Measurements from ENCODE around the gene EIF2B4. TPM values are rescaled to one million over a fixed set of nuclear protein-coding genes. Genes with fewer than 3 reads are reported as not detected.

The EIF2B4 gene
- total and polyA plus RNA-seq, 2 donors (not counting 1 experiment from before 2014, with no cell fraction given) = 28.6 to 29.8 TPM

DNA sequence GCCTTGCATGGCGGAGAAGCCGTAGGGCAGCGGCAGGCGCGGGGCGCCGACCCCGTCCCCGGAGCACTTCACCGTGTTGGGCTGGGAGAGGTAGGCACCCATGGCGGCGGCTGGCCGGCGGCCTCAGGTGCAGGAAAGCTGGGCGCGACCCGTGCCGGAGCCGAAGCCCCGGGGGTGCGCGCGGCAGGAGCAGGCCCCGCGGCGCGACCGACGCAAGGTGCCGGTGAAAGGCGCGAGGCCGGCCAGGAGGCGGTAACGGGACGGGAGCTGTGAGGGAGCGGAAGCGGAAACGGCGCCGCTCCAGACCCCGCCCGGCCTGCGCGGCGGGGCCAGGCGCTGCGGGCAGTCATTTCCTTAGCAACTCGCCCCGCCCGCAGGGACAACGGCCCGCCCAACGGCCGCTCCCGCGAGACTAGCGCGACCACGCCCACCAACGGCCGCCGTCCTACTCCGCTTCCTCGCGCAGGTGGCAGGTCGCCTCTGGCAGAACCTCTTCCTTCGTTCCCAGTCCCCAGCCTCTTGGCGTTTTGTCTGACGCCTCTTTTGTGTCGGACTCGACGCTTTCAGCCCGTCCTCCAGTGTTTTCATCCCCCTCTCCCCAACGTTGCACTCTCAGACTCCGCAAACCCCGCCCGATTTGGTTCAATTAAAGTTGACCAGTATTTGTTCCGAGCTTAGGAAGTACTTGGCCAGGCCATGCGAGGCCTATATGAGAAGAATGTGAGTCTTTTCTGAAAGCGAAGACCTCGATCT is 39.4 kb upstream of the EIF2B4 start, which contains the start of gene PPM1G:
Gene PPM1G, minus strand, starts transcription at position 271 of the 753 bp plus-strand sequence. Its CDS starts 169 bp downstream, at position 102.
- Histone ChIP-seq H3K36me3 (ENCODE audit: control insufficient read depth, insufficient read depth, low read length) (no peaks in the 10 kb centered on the region), H3K4me2 (ENCODE audit: extremely low read depth, insufficient read depth, low read length) (peak within 1 kb of the TSS; percentile 92), H3K27ac (ENCODE audit: insufficient read depth, low read length) (peak within 1 kb of the TSS; percentile 83), H3K4me1 (ENCODE audit: control insufficient read depth, extremely low read depth, insufficient read depth, low read length) (no peaks in the 10 kb centered on the region), H2AFZ (ENCODE audit: low read length) (peak within 1 kb of the TSS; percentile 94), H3K4me3 (replicated peaks in 1 of 4; ENCODE audit: control extremely low read depth in 1 of 4, insufficient read depth in 1 of 4, low read depth in 3 of 4, low read length in 4 of 4) (peak within 1 kb of the TSS; percentile 85 to 95 (median 88)), H3K79me2 (ENCODE audit: control insufficient read depth, insufficient read depth, low read length) (peaks cover 42% of the 10 kb centered on the region), H3K27me3 (ENCODE audit: control insufficient read depth, insufficient read depth, low read length) (no peaks in the 10 kb centered on the region), H3K9me3 (ENCODE audit: control insufficient read depth, insufficient read depth, low read depth, low read length) (no peaks in the 10 kb centered on the region), H3K9ac (ENCODE audit: insufficient read depth, low read length) (peak within 1 kb of the TSS; percentile 85), H4K20me1 (ENCODE audit: control insufficient read depth, extremely low read depth, insufficient read depth, low read length) (no peaks in the 10 kb centered on the region)
- TF ChIP-seq CTCF (conservative IDR thresholded peaks at IDR 0.05 in 1 of 2, IDR thresholded peaks at IDR 0.05 in 1 of 2; ENCODE audit: low read depth in 1 of 2, low read length in 2 of 2) (no peak), EZH2 (IDR thresholded peaks at IDR 0.05; ENCODE audit: low read length, missing control alignments) (no peak)
- DNase-seq (ENCODE audit: low read depth in 2 of 2) = peak; percentile 88 to 89

DNA sequence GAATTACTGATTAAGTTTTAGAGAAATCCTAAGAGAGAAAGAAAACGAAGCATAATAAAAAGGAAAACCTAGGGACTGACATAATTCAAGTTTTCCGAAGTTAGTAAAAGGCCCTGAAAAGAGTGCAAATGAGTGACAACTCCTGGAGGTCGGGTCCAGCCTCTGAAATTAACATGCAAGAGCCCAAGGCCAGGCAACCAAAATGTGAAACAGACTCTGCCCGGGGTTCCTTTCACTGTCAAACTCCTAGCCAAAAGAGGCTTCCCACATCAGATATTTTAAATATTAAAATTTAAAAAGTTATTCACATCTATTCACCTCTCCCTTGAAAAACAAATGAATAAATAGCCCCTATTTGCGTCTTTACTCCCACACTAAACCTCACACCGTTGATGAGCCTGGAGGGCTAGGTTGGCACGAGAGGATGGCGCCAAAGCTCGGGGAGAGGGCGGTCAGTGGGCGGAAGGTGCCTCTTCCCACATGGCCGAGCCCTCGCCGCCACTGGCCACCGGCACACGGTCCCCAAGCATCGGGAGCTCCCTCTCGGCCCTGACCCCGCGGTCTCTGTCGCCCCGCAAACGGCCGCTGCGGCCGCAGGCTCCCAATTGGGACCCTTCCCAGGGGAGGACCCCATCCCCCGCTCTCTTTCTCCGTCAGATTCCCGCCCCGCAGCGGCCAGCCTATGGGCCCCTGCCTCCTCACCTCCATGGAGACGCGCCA is 38.6 kb upstream of the EIF2B4 start:
- no peaks in the 10 kb centered on the region for H4K20me1 ChIP-seq (ENCODE audit: control insufficient read depth, extremely low read depth, insufficient read depth, low read length)
- H3K4me2 ChIP-seq (ENCODE audit: extremely low read depth, insufficient read depth, low read length) = peak overlapping the region; percentile 82
- peak overlapping the region; percentile 47 for H2AFZ ChIP-seq (ENCODE audit: low read length)
- H3K4me3 ChIP-seq (replicated peaks in 1 of 4; ENCODE audit: control extremely low read depth in 1 of 4, insufficient read depth in 1 of 4, low read depth in 3 of 4, low read length in 4 of 4) = peak overlapping the region; percentile 85 to 95 (median 88)
- H3K79me2 ChIP-seq (ENCODE audit: control insufficient read depth, insufficient read depth, low read length) = peaks cover 50% of the 10 kb centered on the region
- TF ChIP-seq EZH2 (IDR thresholded peaks at IDR 0.05; ENCODE audit: low read length, missing control alignments) (no peak), CTCF (conservative IDR thresholded peaks at IDR 0.05 in 1 of 2, IDR thresholded peaks at IDR 0.05 in 1 of 2; ENCODE audit: low read depth in 1 of 2, low read length in 2 of 2) (no peak)
- H3K9ac ChIP-seq (ENCODE audit: insufficient read depth, low read length) = peak overlapping the region; percentile 85
- H3K9me3 ChIP-seq (ENCODE audit: control insufficient read depth, insufficient read depth, low read depth, low read length) = no peaks in the 10 kb centered on the region
- peak in 1 of 2 donors; percentile 3 for DNase-seq (ENCODE audit: low read depth in 2 of 2)
- peak overlapping the region; percentile 83 for H3K27ac ChIP-seq (ENCODE audit: insufficient read depth, low read length)
- no peaks in the 10 kb centered on the region for H3K4me1 ChIP-seq (ENCODE audit: control insufficient read depth, extremely low read depth, insufficient read depth, low read length)
- no peaks in the 10 kb centered on the region for H3K36me3 ChIP-seq (ENCODE audit: control insufficient read depth, insufficient read depth, low read length)
- no peaks in the 10 kb centered on the region for H3K27me3 ChIP-seq (ENCODE audit: control insufficient read depth, insufficient read depth, low read length)

DNA sequence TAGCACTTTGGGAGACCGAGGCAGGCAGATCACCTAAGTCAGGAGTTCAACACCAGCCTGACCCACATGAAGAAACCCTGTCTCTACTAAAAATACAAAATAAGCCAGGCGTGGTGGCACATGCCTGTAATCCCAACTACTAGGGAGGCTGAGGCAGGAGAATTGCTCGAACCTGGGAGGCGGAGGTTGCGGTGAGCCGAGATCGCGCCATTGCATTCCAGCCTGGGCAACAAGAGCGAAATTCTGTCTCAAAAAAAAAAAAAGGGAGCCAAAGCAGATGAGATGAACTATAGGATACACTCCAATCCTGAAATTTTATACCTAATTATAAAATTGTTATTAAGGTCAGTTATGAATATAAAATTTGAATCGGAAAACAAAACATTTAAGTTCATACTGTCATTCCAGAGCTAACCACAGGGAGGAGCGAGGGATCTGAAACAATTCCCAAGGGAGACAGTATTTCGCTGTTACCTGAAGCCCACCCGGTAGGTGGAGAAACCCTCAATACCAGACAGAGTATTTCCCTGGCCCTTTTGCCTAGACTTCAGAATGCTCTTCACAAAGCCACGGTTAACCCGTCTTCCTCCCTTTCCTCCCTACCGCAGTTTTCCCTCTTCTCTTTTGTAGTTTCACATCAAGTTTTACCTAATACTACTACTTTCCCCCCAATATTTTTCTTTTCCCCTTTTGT is 37.8 kb upstream of the EIF2B4 start:
- peak overlapping the region; percentile 85 to 95 (median 88) for H3K4me3 ChIP-seq (replicated peaks in 1 of 4; ENCODE audit: control extremely low read depth in 1 of 4, insufficient read depth in 1 of 4, low read depth in 3 of 4, low read length in 4 of 4)
- no peak overlapping the region for H3K9ac ChIP-seq (ENCODE audit: insufficient read depth, low read length)
- H2AFZ ChIP-seq (ENCODE audit: low read length) = no peak overlapping the region
- peak; percentile 46 to 70 for DNase-seq (ENCODE audit: low read depth in 2 of 2)
- H4K20me1 ChIP-seq (ENCODE audit: control insufficient read depth, extremely low read depth, insufficient read depth, low read length) = no peaks in the 10 kb centered on the region
- peak overlapping the region; percentile 82 for H3K4me2 ChIP-seq (ENCODE audit: extremely low read depth, insufficient read depth, low read length)
- no peaks in the 10 kb centered on the region for H3K27me3 ChIP-seq (ENCODE audit: control insufficient read depth, insufficient read depth, low read length)
- H3K79me2 ChIP-seq (ENCODE audit: control insufficient read depth, insufficient read depth, low read length) = peaks cover 58% of the 10 kb centered on the region
- H3K36me3 ChIP-seq (ENCODE audit: control insufficient read depth, insufficient read depth, low read length) = no peaks in the 10 kb centered on the region
- no peaks in the 10 kb centered on the region for H3K9me3 ChIP-seq (ENCODE audit: control insufficient read depth, insufficient read depth, low read depth, low read length)
- no peak overlapping the region for H3K27ac ChIP-seq (ENCODE audit: insufficient read depth, low read length)
- no peaks in the 10 kb centered on the region for H3K4me1 ChIP-seq (ENCODE audit: control insufficient read depth, extremely low read depth, insufficient read depth, low read length)
- TF ChIP-seq EZH2 (IDR thresholded peaks at IDR 0.05; ENCODE audit: low read length, missing control alignments) (no peak), CTCF (conservative IDR thresholded peaks at IDR 0.05 in 1 of 2, IDR thresholded peaks at IDR 0.05 in 1 of 2; ENCODE audit: low read depth in 1 of 2, low read length in 2 of 2) (peak; percentile 63)

Data from fibroblast of lung (primary cell).